GM23338 (cell line): ENCODE data around the gene NBPF12. TPM values are rescaled to one million over a fixed set of nuclear protein-coding genes. Genes with fewer than 3 reads are reported as not detected.
"Not testable (repeated sequence)": the region's sequence is repeated elsewhere in the genome, so short reads cannot be mapped to it uniquely, and the experiment has no call there.

Experiments
- ATAC-seq: fragments of 200-7000 bp; cut with Tn5 transposase; 3 replicates; pipeline ENCODE4 v1.9.1; 2020
- DNase-seq: peaks from one replicate; pipeline ENCODE4 v3.0.0-alpha.2; 2015; ENCODE audit warnings: low spot score
- H2AFZ ChIP-seq: fragments of 200-600 bp; sonication (generic); 2 replicates; pipeline ENCODE4 v1.8.0; 2016; ENCODE audit warnings: antibody characterized with exemption, mild to moderate bottlenecking, moderate library complexity
- H3F3A ChIP-seq: fragments of 200-600 bp; sonication (generic); replicated peaks from 2 replicates; pipeline ENCODE4 v1.8.0; 2017; ENCODE audit warnings: antibody characterized with exemption, mixed run types, low read depth
- H3K27ac ChIP-seq: fragments of 200-600 bp; sonication (generic); 2 replicates; pipeline ENCODE4 v1.6.1; 2016; ENCODE audit warnings: low read depth
- H3K27me3 ChIP-seq: fragments of 200-600 bp; sonication (generic); 2 replicates; pipeline ENCODE4 v1.8.0; 2016; ENCODE audit warnings: mild to moderate bottlenecking, mixed run types, moderate library complexity; ENCODE audit not compliant: insufficient read depth
- H3K36me3 ChIP-seq: fragments of 200-600 bp; sonication (generic); 2 replicates; pipeline ENCODE4 v1.8.0; 2016; ENCODE audit warnings: mild to moderate bottlenecking; ENCODE audit not compliant: insufficient read depth
- H3K4me1 ChIP-seq: fragments of 200-600 bp; sonication (generic); 2 replicates; pipeline ENCODE4 v1.8.0; 2016; ENCODE audit warnings: mild to moderate bottlenecking, moderate library complexity; ENCODE audit not compliant: insufficient read depth
- H3K4me2 ChIP-seq: fragments of 200-600 bp; sonication (generic); 2 replicates; pipeline ENCODE4 v1.7.1; 2017; ENCODE audit warnings: mixed run types
- H3K4me3 ChIP-seq: fragments of 200-600 bp; sonication (generic); 2 replicates; pipeline ENCODE4 v1.6.1; 2016; ENCODE audit warnings: mixed run types
- H3K79me2 ChIP-seq: fragments of 200-600 bp; sonication (generic); replicated peaks from 2 replicates; pipeline ENCODE4 v1.8.0; 2017; ENCODE audit warnings: mild to moderate bottlenecking; ENCODE audit not compliant: insufficient read depth
- H3K9me2 ChIP-seq: fragments of 200-600 bp; sonication (generic); 2 replicates; pipeline ENCODE4 v1.8.0; 2017; ENCODE audit not compliant: insufficient read depth
- H4K20me1 ChIP-seq: fragments of 200-600 bp; sonication (generic); replicated peaks from 2 replicates; pipeline ENCODE4 v1.8.0; 2017; ENCODE audit warnings: mild to moderate bottlenecking; ENCODE audit not compliant: insufficient read depth
- H3K27ac Mint-ChIP-seq: 2 replicates; pipeline ENCODE4 v1.8.0; 2020; ENCODE audit warnings: inconsistent platforms, mild to moderate bottlenecking, moderate library complexity, mixed read lengths
- H3K27me3 Mint-ChIP-seq: 3 replicates; pipeline ENCODE4 v1.8.0; 2022; ENCODE audit warnings: low read depth, mild to moderate bottlenecking, moderate library complexity, mixed read lengths, inconsistent platforms; ENCODE audit not compliant: insufficient read depth, poor library complexity
- H3K36me3 Mint-ChIP-seq: 3 replicates; pipeline ENCODE4 v1.8.0; 2021; ENCODE audit warnings: low read depth, mild to moderate bottlenecking, inconsistent platforms, moderate library complexity, mixed read lengths
- H3K4me1 Mint-ChIP-seq: 3 replicates; pipeline ENCODE4 v1.8.0; 2020; ENCODE audit warnings: mild to moderate bottlenecking, inconsistent platforms, mixed read lengths
- H3K4me3 Mint-ChIP-seq: 3 replicates; pipeline ENCODE4 v1.8.0; 2021; ENCODE audit warnings: moderate library complexity, mild to moderate bottlenecking, inconsistent platforms, mixed read lengths
- H3K9me3 Mint-ChIP-seq: 3 replicates; pipeline ENCODE4 v1.8.0; 2020; ENCODE audit warnings: moderate library complexity, mild to moderate bottlenecking, inconsistent platforms, mixed read lengths
- polyA plus RNA-seq: library from polyadenylated mRNA; unstranded; fragments of >200 nt; fragmentation: Nextera tagmentation; extraction: Ambion mirVana; gene quantifications from 2 replicates; pipeline ENCODE4 v1.2.1, GENCODE V29; 2016
- total RNA-seq: library from RNA; depleted of rRNA; stranded (reverse); fragments of >200 nt; shearing (Covaris generic); gene quantifications from 2 replicates; pipeline ENCODE4 v1.2.3, GENCODE V29; 2014

Gene NBPF12
- total and polyA plus RNA-seq, 2 experiments from 2014 or later = 3.4 to 5.0 TPM

DNA sequence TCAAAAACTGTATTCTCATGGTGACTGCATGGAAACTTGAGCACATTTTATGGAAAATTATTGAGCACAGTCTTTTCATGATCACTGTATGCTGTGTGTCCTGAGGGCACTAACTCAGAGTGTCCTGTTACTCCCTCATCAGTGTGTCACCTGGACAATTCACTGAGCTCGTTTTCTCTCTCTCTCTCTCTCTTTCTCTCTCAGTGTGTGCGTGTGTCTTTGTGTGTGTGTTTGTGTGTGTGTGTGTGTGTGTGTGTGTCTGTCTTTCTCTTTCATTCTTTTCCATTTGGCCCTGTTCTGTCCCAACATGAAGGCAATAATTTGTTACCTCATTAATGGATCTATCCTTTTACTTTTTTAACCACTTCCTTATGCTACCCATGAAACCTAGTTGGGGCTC lies 49.4 kb downstream of the NBPF12 start:
- not testable (repeated sequence) for H3K36me3 Mint-ChIP-seq, H3K9me2 ChIP-seq, H3K4me1 Mint-ChIP-seq, DNase-seq, H3K9me3 Mint-ChIP-seq, H3F3A ChIP-seq, H3K4me3 ChIP-seq, H3K4me2 ChIP-seq, H3K4me1 ChIP-seq, H4K20me1 ChIP-seq, H3K27ac ChIP-seq, H3K27me3 ChIP-seq, H3K27ac Mint-ChIP-seq, H2AFZ ChIP-seq, ATAC-seq, H3K27me3 Mint-ChIP-seq, H3K79me2 ChIP-seq, H3K36me3 ChIP-seq, H3K4me3 Mint-ChIP-seq

DNA sequence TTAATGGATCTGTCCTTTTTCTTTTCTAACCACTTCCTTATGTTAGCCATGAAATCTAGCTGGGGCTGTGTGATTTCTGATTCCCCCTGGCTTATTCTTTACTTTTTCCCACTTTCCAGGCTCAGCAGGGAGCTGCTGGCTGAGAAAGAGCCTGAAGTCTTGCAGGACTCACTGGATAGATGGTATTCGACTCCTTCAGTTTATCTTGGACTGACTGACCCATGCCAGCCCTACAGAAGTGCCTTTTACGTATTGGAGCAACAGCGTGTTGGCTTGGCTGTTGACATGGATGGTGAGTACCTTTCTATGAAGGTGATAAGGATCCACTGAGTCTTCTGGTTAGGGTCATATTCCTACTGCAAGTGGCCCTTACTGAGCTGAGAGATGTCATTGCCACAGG lies 51.3 kb downstream of the NBPF12 start:
- H3K79me2 ChIP-seq, H3K4me1 ChIP-seq, H2AFZ ChIP-seq, H4K20me1 ChIP-seq, H3F3A ChIP-seq, H3K27ac ChIP-seq, DNase-seq, H3K4me1 Mint-ChIP-seq, H3K9me3 Mint-ChIP-seq, H3K4me3 ChIP-seq, H3K4me3 Mint-ChIP-seq, H3K9me2 ChIP-seq, H3K27me3 ChIP-seq, H3K36me3 ChIP-seq, H3K4me2 ChIP-seq, H3K27me3 Mint-ChIP-seq, ATAC-seq, H3K27ac Mint-ChIP-seq: not testable (repeated sequence)
- H3K36me3 Mint-ChIP-seq = peaks cover 12% of the 10 kb centered on the region; the same call in 2 of the 3 replicates

DNA sequence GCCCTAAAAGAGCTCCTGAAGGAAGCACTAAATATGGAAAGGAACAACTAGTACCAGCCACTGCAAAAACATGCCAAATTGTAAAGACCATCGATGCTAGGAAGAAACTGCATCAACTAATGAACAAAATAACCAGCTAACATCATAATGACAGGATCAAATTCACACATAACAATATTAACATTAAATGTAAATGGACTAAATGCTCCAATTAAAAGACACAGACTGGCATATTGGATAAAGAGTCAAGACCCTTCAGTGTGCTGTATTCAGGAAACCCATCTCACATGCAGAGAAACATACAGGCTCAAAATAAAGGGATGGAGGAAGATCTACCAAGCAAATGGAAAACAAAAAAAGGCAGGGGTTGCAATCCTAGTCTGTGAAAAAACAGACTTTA lies 70.4 kb downstream of the NBPF12 start:
- not testable (repeated sequence) for H3K4me1 Mint-ChIP-seq, H3K36me3 Mint-ChIP-seq, H3K9me2 ChIP-seq, H3K4me3 ChIP-seq, H4K20me1 ChIP-seq, H3K79me2 ChIP-seq, H3K27me3 Mint-ChIP-seq, H3K4me1 ChIP-seq, H3K4me3 Mint-ChIP-seq, H3K27me3 ChIP-seq, ATAC-seq, DNase-seq, H3F3A ChIP-seq, H2AFZ ChIP-seq, H3K27ac ChIP-seq, H3K4me2 ChIP-seq, H3K27ac Mint-ChIP-seq, H3K36me3 ChIP-seq
- H3K9me3 Mint-ChIP-seq = peaks cover 17% of the 10 kb centered on the region

DNA sequence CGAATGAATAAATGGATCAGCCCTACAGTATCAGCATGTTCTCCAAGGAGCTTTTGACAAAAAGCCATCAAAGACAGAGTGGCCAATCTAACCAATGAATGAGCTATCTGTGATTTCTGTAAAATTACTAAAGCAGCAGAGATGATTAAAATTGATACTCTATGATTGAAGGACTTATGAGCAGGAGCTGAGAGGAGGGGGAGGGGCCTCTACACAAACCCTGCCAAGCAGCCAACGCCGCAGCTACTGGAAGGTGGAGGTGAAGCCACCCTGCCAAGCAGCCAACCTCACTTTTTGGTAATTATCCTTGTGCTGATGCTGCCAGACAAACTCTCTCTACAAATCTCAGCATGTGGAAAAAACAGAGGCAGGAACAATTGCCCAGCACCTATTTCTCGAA lies 88.9 kb downstream of the NBPF12 start:
- not testable (repeated sequence) for H3F3A ChIP-seq, H3K27ac Mint-ChIP-seq, H3K4me3 ChIP-seq, H3K27me3 ChIP-seq, H3K9me3 Mint-ChIP-seq, H3K36me3 ChIP-seq, H3K27ac ChIP-seq, H3K4me2 ChIP-seq, H3K9me2 ChIP-seq, H3K79me2 ChIP-seq, H3K4me1 ChIP-seq, H3K36me3 Mint-ChIP-seq, H2AFZ ChIP-seq, H3K4me3 Mint-ChIP-seq, DNase-seq, H4K20me1 ChIP-seq, H3K27me3 Mint-ChIP-seq, H3K4me1 Mint-ChIP-seq, ATAC-seq

DNA sequence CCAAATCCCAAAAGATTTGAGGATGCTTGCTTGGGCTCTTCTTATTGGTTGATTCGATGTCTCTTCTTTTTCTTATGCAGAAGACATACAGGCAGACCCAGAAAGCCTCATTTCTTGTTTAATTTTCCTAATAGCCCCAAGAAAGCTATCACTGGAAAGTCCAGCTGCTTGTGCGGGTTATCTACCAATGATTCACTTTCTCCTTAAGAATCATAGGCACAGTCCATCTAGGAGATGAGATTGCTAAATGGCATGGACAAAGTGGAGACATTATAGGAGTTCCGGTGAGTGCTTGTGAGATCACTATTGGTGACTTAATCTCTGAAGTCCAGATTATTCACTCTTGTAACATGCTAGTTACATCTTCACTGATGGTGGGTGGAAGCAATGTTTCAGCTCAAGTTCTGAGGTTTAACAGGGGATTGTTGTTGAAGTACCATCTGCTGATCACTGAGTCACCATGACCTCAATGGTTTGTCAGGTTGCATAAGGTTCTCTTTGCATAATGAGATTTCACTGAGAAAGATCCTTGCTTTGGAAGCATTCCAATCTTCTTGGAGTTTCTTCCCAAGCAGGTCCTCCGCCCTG lies 92.0 kb downstream of the NBPF12 start:
- not testable (repeated sequence) for H3K27me3 Mint-ChIP-seq, H3K4me2 ChIP-seq, H3K9me2 ChIP-seq, H3K9me3 Mint-ChIP-seq, H3F3A ChIP-seq, H2AFZ ChIP-seq, H3K4me3 ChIP-seq, H3K4me3 Mint-ChIP-seq, H3K4me1 Mint-ChIP-seq, H4K20me1 ChIP-seq, DNase-seq, H3K27me3 ChIP-seq, H3K4me1 ChIP-seq, H3K36me3 ChIP-seq, H3K79me2 ChIP-seq, ATAC-seq, H3K27ac ChIP-seq, H3K36me3 Mint-ChIP-seq, H3K27ac Mint-ChIP-seq
